CD14-positive monocyte (primary cell): ENCODE results near the gene TAF15. TPM values are rescaled to one million over a fixed set of nuclear protein-coding genes. Genes with fewer than 3 reads are reported as not detected.
A peak's percentile ranks its signal among the peaks of the same experiment; 100 is the strongest.

Experiments used
- DNase-seq, 3 donors: peaks; one replicate each; pipeline ENCODE4 v3.0.0-alpha.2; 2011 to 2022
- H2AFZ ChIP-seq: 2 replicates; pipeline ENCODE4 v1.6.0; 2012; ENCODE audit warnings: mild to moderate bottlenecking, low read depth, low read length, inconsistent platforms; ENCODE audit not compliant: insufficient read depth, poor library complexity, severe bottlenecking
- H3K27ac ChIP-seq, 2 donors: 1 replicate in 1 of 2; 2 replicates in 1 of 2; pipeline ENCODE4 v1.5.1; 2012 to 2013; ENCODE audit warnings: low read length in 2 of 2, control low read depth in 1 of 2, inconsistent platforms in 1 of 2, low read depth in 1 of 2, mild to moderate bottlenecking in 1 of 2
- H3K27me3 ChIP-seq, 2 donors: one replicate each; pipeline versions ENCODE4 v1.6.0 to v1.6.1; 2011 to 2013; ENCODE audit warnings: low read length in 2 of 2; ENCODE audit not compliant: control insufficient read depth in 2 of 2, insufficient read depth in 2 of 2
- H3K36me3 ChIP-seq, 2 donors: replicated peaks in 1 of 2; 1 replicate in 1 of 2; 2 replicates in 1 of 2; pipeline versions ENCODE4 v1.5.1 to v1.6.1; 2012 to 2013; ENCODE audit warnings: low read length in 2 of 2, control low read depth in 1 of 2, inconsistent platforms in 1 of 2, mild to moderate bottlenecking in 1 of 2; ENCODE audit not compliant: insufficient read depth in 2 of 2, control insufficient read depth in 1 of 2
- H3K4me1 ChIP-seq, 2 donors: 1 replicate in 1 of 2; 2 replicates in 1 of 2; pipeline versions ENCODE4 v1.5.1 to v1.6.1; 2012 to 2013; ENCODE audit warnings: low read length in 2 of 2, control low read depth in 1 of 2, inconsistent platforms in 1 of 2, mild to moderate bottlenecking in 1 of 2, moderate library complexity in 1 of 2; ENCODE audit not compliant: insufficient read depth in 2 of 2, control insufficient read depth in 1 of 2
- H3K4me2 ChIP-seq: replicated peaks from 2 replicates; pipeline ENCODE3; 2012; ENCODE audit warnings: low read length, moderate library complexity, mild to moderate bottlenecking; ENCODE audit not compliant: poor library complexity, severe bottlenecking; ENCODE audit errors: extremely low read depth
- H3K4me3 ChIP-seq, 3 experiments: fragments of 200-600 bp in 1 of 3; sonication (generic) in 1 of 3; replicated peaks in 1 of 3; 1 replicate in 2 of 3; 2 replicates in 1 of 3; pipeline ENCODE4 v1.5.1; 2011 to 2013; ENCODE audit warnings: low read length in 3 of 3, mild to moderate bottlenecking in 3 of 3, control low read depth in 2 of 3, low read depth in 2 of 3, inconsistent platforms in 1 of 3, moderate library complexity in 1 of 3
- H3K79me2 ChIP-seq: 2 replicates; pipeline ENCODE4 v1.6.0; 2012; ENCODE audit warnings: mild to moderate bottlenecking, control low read depth, inconsistent platforms, low read length, moderate library complexity; ENCODE audit not compliant: insufficient read depth
- H3K9ac ChIP-seq: 2 replicates; pipeline ENCODE4 v1.6.0; 2017; ENCODE audit warnings: low read length, mild to moderate bottlenecking; ENCODE audit not compliant: insufficient read depth, poor library complexity, severe bottlenecking
- H3K9me3 ChIP-seq, 2 donors: replicated peaks in 1 of 2; 1 replicate in 1 of 2; 2 replicates in 1 of 2; pipeline versions ENCODE4 v1.5.1 to v1.6.1; 2012 to 2013; ENCODE audit warnings: low read length in 2 of 2, control low read depth in 1 of 2; ENCODE audit not compliant: control insufficient read depth in 1 of 2, insufficient read depth in 1 of 2
- H4K20me1 ChIP-seq: 2 replicates; pipeline ENCODE4 v1.6.0; 2012; ENCODE audit warnings: mild to moderate bottlenecking, low read length, control low read depth, moderate library complexity; ENCODE audit not compliant: insufficient read depth
- H3K27ac Mint-ChIP-seq, 7 donors: one replicate each; pipeline ENCODE4 v1.8.0; 2020; ENCODE audit warnings: mild to moderate bottlenecking in 7 of 7, mixed read lengths in 7 of 7, moderate library complexity in 6 of 7, inconsistent platforms in 2 of 7
- H3K27me3 Mint-ChIP-seq, 3 donors: one replicate each; pipeline ENCODE4 v1.8.0; 2021 to 2022; ENCODE audit warnings: low read depth in 3 of 3, mild to moderate bottlenecking in 3 of 3, mixed read lengths in 3 of 3, moderate library complexity in 3 of 3, inconsistent platforms in 1 of 3
- H3K36me3 Mint-ChIP-seq, 2 donors: one replicate each; pipeline ENCODE4 v1.8.0; 2020; ENCODE audit warnings: mixed read lengths in 2 of 2, inconsistent platforms in 1 of 2, mild to moderate bottlenecking in 1 of 2
- H3K4me1 Mint-ChIP-seq: one replicate; pipeline ENCODE4 v1.8.0; 2020; ENCODE audit warnings: mild to moderate bottlenecking, mixed read lengths
- H3K4me3 Mint-ChIP-seq, 2 donors: one replicate each; pipeline ENCODE4 v1.8.0; 2020; ENCODE audit warnings: mild to moderate bottlenecking in 2 of 2, mixed read lengths in 2 of 2, moderate library complexity in 1 of 2
- H3K9me3 Mint-ChIP-seq, 7 donors: one replicate each; pipeline ENCODE4 v1.8.0; 2020 to 2022; ENCODE audit warnings: mixed read lengths in 7 of 7, mild to moderate bottlenecking in 6 of 7, moderate library complexity in 6 of 7, inconsistent platforms in 2 of 7
- CTCF ChIP-seq: fragments of 200-600 bp; IDR thresholded peaks from one replicate; pipeline ENCODE4 v1.8.0; 2022; ENCODE audit warnings: antibody characterized with exemption, mild to moderate bottlenecking
- WGBS: methylation state at CpG from one replicate; pipeline ENCODE4 v1.1.5; 2013; ENCODE audit warnings: missing lambda C conversion rate; ENCODE audit not compliant: insufficient coverage; 5-methylcytosine and 5-hydroxymethylcytosine counted together
- intact Hi-C, 2 donors: fragments of 100-400 bp; cut with micrococcal nuclease; formaldehyde crosslinking; loops; one replicate each; pipeline versions ENCODE4 v1.15.0 to v1.15.1; 2023
- polyA plus RNA-seq, 3 donors: library from polyadenylated mRNA; depleted of rRNA in 1 of 3; unstranded in 2 of 3; stranded (reverse) in 1 of 3; fragments of 300-500 nt in 2 of 3; fragments of >200 nt in 1 of 3; fragmentation: Illumina TruSeq in 2 of 3; gene quantifications; 1 replicate in 2 of 3; 2 replicates in 1 of 3; pipeline ENCODE4 v1.2.3, GENCODE V29; 2012 to 2021

Gene TAF15
- polyA plus RNA-seq, 3 donors, result 6.0 to 50.6 (median 16.3) TPM

GRCh38 chr17:35889818-35890773 lies 80.8 kb downstream of the TAF15 start:
- Histone ChIP-seq H4K20me1 (no peaks in the 10 kb centered on the region), H3K4me1 (peaks cover 9 to 17% of the 10 kb centered on the region in 2 donors), H3K36me3 (no peaks in the 10 kb centered on the region), H3K27me3 (no peaks in the 10 kb centered on the region), H3K4me2 (no peak overlapping the region), H3K79me2 (no peaks in the 10 kb centered on the region), H3K9me3 (no peaks in the 10 kb centered on the region), H3K4me3 (no peak overlapping the region), H3K9ac (no peak overlapping the region), H3K27ac (no peak overlapping the region), H2AFZ (peak overlapping the region; percentile 56)
- 100% methylated on average over 1 of the region's 2 CpGs for WGBS
- Mint-ChIP-seq H3K4me3 (no peak overlapping the region), H3K4me1 (peaks cover 28% of the 10 kb centered on the region), H3K36me3 (no peaks in the 10 kb centered on the region), H3K9me3 (no peaks in the 10 kb centered on the region), H3K27me3 (peaks cover 0 to 9% (median 7%) of the 10 kb centered on the region in 3 donors), H3K27ac (peak overlapping the region in 2 of 7 donors; percentile 21 to 48)
- intact Hi-C loops, result no loop called here
- no peak for TF ChIP-seq CTCF
- DNase-seq, result peak in 1 of 3 donors; percentile 14

- TF ChIP-seq CTCF, result no peak
- H3K9me3 ChIP-seq, result no peaks in the 10 kb centered on the region
- peaks cover 34% of the 10 kb centered on the region for H3K4me1 Mint-ChIP-seq
- H3K4me3 ChIP-seq, result no peak overlapping the region
- H3K27ac Mint-ChIP-seq, result no peak overlapping the region
- no peaks in the 10 kb centered on the region for H3K27me3 ChIP-seq
- 89% methylated on average over 3 of the region's 4 CpGs for WGBS
- H3K27ac ChIP-seq, result no peak overlapping the region
- no peaks in the 10 kb centered on the region for H3K36me3 ChIP-seq
- no peaks in the 10 kb centered on the region for H3K9me3 Mint-ChIP-seq
- no peaks in the 10 kb centered on the region for H3K79me2 ChIP-seq
- H2AFZ ChIP-seq, result no peak overlapping the region
- H3K4me2 ChIP-seq, result no peak overlapping the region
- H3K4me3 Mint-ChIP-seq, result no peak overlapping the region
- intact Hi-C loops, result no loop called here
- no peaks in the 10 kb centered on the region for H3K36me3 Mint-ChIP-seq
- H3K9ac ChIP-seq, result no peak overlapping the region
- H3K27me3 Mint-ChIP-seq, result peaks cover 0 to 9% (median 7%) of the 10 kb centered on the region in 3 donors
- no peak for DNase-seq
- no peaks in the 10 kb centered on the region for H4K20me1 ChIP-seq
- H3K4me1 ChIP-seq, result peaks cover 15 to 21% of the 10 kb centered on the region in 2 donors
These were observed 81.5 kb downstream of the TAF15 start for GRCh38 chr17:35890774-35891155.
